ENCODE measurements around the gene ZMYND10.

ZMYND10 gene

GRCh38 chr3:50297384-50297775 lies 48.2 kb downstream of the ZMYND10 start:
- peaks cover 22% of the 10 kb centered on the region for H3K4me1 ChIP-seq
- no peak overlapping the region for H3K4me2 ChIP-seq (ENCODE audit: low read length)
- H3K36me3 ChIP-seq (ENCODE audit: control insufficient read depth, insufficient read depth, low read length), result no peaks in the 10 kb centered on the region
- peaks cover 2% of the 10 kb centered on the region for H3K79me2 ChIP-seq
- H2AFZ ChIP-seq, result no peak overlapping the region
- no peaks in the 10 kb centered on the region for H3K9me3 ChIP-seq (ENCODE audit: control insufficient read depth, low read length)
- H3K4me3 ChIP-seq (ENCODE audit: low read depth, low read length), result no peak overlapping the region
- no peak overlapping the region for H3K9ac ChIP-seq
- H3K27me3 ChIP-seq (ENCODE audit: control insufficient read depth, insufficient read depth, low read length), result no peaks in the 10 kb centered on the region
- no peak for TF ChIP-seq CTCF (IDR thresholded peaks at IDR 0.05)
- H3K27ac ChIP-seq, result no peak overlapping the region

GRCh38 chr3:50296721-50297383 lies 48.7 kb downstream of the ZMYND10 start:
- TF ChIP-seq CTCF (IDR thresholded peaks at IDR 0.05), result no peak
- H3K4me1 ChIP-seq, result peaks cover 22% of the 10 kb centered on the region
- no peak overlapping the region for H3K4me3 ChIP-seq (ENCODE audit: low read depth, low read length)
- no peaks in the 10 kb centered on the region for H3K9me3 ChIP-seq (ENCODE audit: control insufficient read depth, low read length)
- H3K79me2 ChIP-seq, result peaks cover 2% of the 10 kb centered on the region
- no peaks in the 10 kb centered on the region for H3K27me3 ChIP-seq (ENCODE audit: control insufficient read depth, insufficient read depth, low read length)
- H2AFZ ChIP-seq, result no peak overlapping the region
- H3K9ac ChIP-seq, result no peak overlapping the region
- H3K36me3 ChIP-seq (ENCODE audit: control insufficient read depth, insufficient read depth, low read length), result no peaks in the 10 kb centered on the region
- H3K4me2 ChIP-seq (ENCODE audit: low read length), result no peak overlapping the region
- H3K27ac ChIP-seq, result no peak overlapping the region

GRCh38 chr3:50295553-50296431 lies 49.7 kb downstream of the ZMYND10 start:
- peaks cover 25% of the 10 kb centered on the region for H3K4me1 ChIP-seq
- no peak overlapping the region for H3K9ac ChIP-seq
- no peak overlapping the region for H3K4me3 ChIP-seq (ENCODE audit: low read depth, low read length)
- H3K27me3 ChIP-seq (ENCODE audit: control insufficient read depth, insufficient read depth, low read length), result no peaks in the 10 kb centered on the region
- H3K9me3 ChIP-seq (ENCODE audit: control insufficient read depth, low read length), result no peaks in the 10 kb centered on the region
- TF ChIP-seq CTCF (IDR thresholded peaks at IDR 0.05), result no peak
- H3K27ac ChIP-seq, result no peak overlapping the region
- no peak overlapping the region for H2AFZ ChIP-seq
- peaks cover 5% of the 10 kb centered on the region for H3K79me2 ChIP-seq
- no peaks in the 10 kb centered on the region for H3K36me3 ChIP-seq (ENCODE audit: control insufficient read depth, insufficient read depth, low read length)
- no peak overlapping the region for H3K4me2 ChIP-seq (ENCODE audit: low read length)

- H3K36me3 ChIP-seq (ENCODE audit: control insufficient read depth, insufficient read depth, low read length), result no peaks in the 10 kb centered on the region
- H3K4me3 ChIP-seq (ENCODE audit: low read depth, low read length), result no peak overlapping the region
- peaks cover 17% of the 10 kb centered on the region for H3K4me1 ChIP-seq
- no peak overlapping the region for H3K9ac ChIP-seq
- peaks cover 5% of the 10 kb centered on the region for H3K79me2 ChIP-seq
- H3K4me2 ChIP-seq (ENCODE audit: low read length), result no peak overlapping the region
- TF ChIP-seq CTCF (IDR thresholded peaks at IDR 0.05), result no peak
- no peaks in the 10 kb centered on the region for H3K9me3 ChIP-seq (ENCODE audit: control insufficient read depth, low read length)
- H3K27me3 ChIP-seq (ENCODE audit: control insufficient read depth, insufficient read depth, low read length), result no peaks in the 10 kb centered on the region
- H2AFZ ChIP-seq, result no peak overlapping the region
- no peak overlapping the region for H3K27ac ChIP-seq
Observed at GRCh38 chr3:50294492-50295403, 50.8 kb downstream of the ZMYND10 start.
